ENCODE data around the gene EEF2KMT. TPM values are rescaled to one million over a fixed set of nuclear protein-coding genes. Genes with fewer than 3 reads are reported as not detected.
A peak's percentile ranks its signal among the peaks of the same experiment; 100 is the strongest.
"Not testable (repeated sequence)": the region's sequence is repeated elsewhere in the genome, so short reads cannot be mapped to it uniquely, and the experiment has no call there.

EEF2KMT gene
- total RNA-seq, 2 experiments from 2014 or later: 7.7 to 8.4 TPM

- H3K4me3 Mint-ChIP-seq; CTCF ChIA-PET; POLR2A ChIA-PET; H3K4me1 Mint-ChIP-seq; H3K9me3 Mint-ChIP-seq; DNase-seq; H3K36me3 Mint-ChIP-seq (ENCODE audit: low read depth); H3K27ac Mint-ChIP-seq: not testable (repeated sequence)
- peaks cover 10% of the 10 kb centered on the region for H3K27me3 Mint-ChIP-seq
Measured at GRCh38 chr16:5103296-5104032, 5.9 kb upstream of the EEF2KMT start.

GRCh38 chr16:5099174-5099573 is 1.6 kb upstream of the EEF2KMT start:
- Mint-ChIP-seq H3K27me3 (peaks cover 10% of the 10 kb centered on the region), H3K4me3 (peak overlapping the region; percentile 82), H3K4me1 (peaks cover 24% of the 10 kb centered on the region)
- POLR2A ChIA-PET: interaction anchor here (1.4 kb wide), 1 partner anchor 27 kb away, joined by 7 read pairs; the partner anchor contains the start of gene ALG1
- H3K9me3 Mint-ChIP-seq; H3K27ac Mint-ChIP-seq; DNase-seq; CTCF ChIA-PET; H3K36me3 Mint-ChIP-seq (ENCODE audit: low read depth): not testable (repeated sequence)

- Mint-ChIP-seq H3K4me1 (peaks cover 24% of the 10 kb centered on the region), H3K27me3 (peaks cover 10% of the 10 kb centered on the region), H3K4me3 (peak overlapping the region; percentile 82), H3K27ac (peak overlapping the region; percentile 92)
- peak; percentile 79 for DNase-seq
- ChIA-PET CTCF (interaction anchor here (0.6 kb wide), 1 partner anchor 474 kb away, joined by 3 read pairs; the partner anchor contains the start of gene MGRN1), POLR2A (interaction anchor here (0.9 to 1.4 kb wide), 2 partner anchors 27 to 64 kb away, joined by 5 to 7 read pairs; partner anchors contain the start of genes ALG1 and NAGPA)
- not testable (repeated sequence) for H3K9me3 Mint-ChIP-seq; H3K36me3 Mint-ChIP-seq (ENCODE audit: low read depth)
Measured at GRCh38 chr16:5098221-5099159, 895 bp upstream of the EEF2KMT start.

GRCh38 chr16:5097061-5097469 is 530 bp downstream of the EEF2KMT start:
- Mint-ChIP-seq H3K4me1 (peaks cover 28% of the 10 kb centered on the region), H3K4me3 (peak overlapping the region; percentile 82), H3K27me3 (peaks cover 10% of the 10 kb centered on the region), H3K27ac (peak overlapping the region; percentile 78)
- CTCF ChIA-PET; H3K36me3 Mint-ChIP-seq (ENCODE audit: low read depth); POLR2A ChIA-PET; H3K9me3 Mint-ChIP-seq: not testable (repeated sequence)
- peak; percentile 37 for DNase-seq

GRCh38 chr16:5096437-5097060 is 1.0 kb downstream of the EEF2KMT start:
- CTCF ChIA-PET; DNase-seq; H3K9me3 Mint-ChIP-seq; H3K36me3 Mint-ChIP-seq (ENCODE audit: low read depth); POLR2A ChIA-PET: not testable (repeated sequence)
- Mint-ChIP-seq H3K27ac (peak overlapping the region; percentile 78), H3K4me1 (peaks cover 30% of the 10 kb centered on the region), H3K4me3 (peak overlapping the region; percentile 82), H3K27me3 (peaks cover 10% of the 10 kb centered on the region)

- H3K27me3 Mint-ChIP-seq; H3K36me3 Mint-ChIP-seq (ENCODE audit: low read depth); H3K27ac Mint-ChIP-seq; H3K9me3 Mint-ChIP-seq; H3K4me3 Mint-ChIP-seq; DNase-seq; CTCF ChIA-PET: not testable (repeated sequence)
- peaks cover 31% of the 10 kb centered on the region for H3K4me1 Mint-ChIP-seq
- POLR2A ChIA-PET: interaction anchor here (1.2 kb wide), 1 partner anchor 23 kb away, joined by 3 read pairs; the partner anchor contains the start of gene ALG1
Measured at GRCh38 chr16:5095145-5095830, 2.3 kb downstream of the EEF2KMT start.

GRCh38 chr16:5093746-5094145 is 3.8 kb downstream of the EEF2KMT start:
- H3K9me3 Mint-ChIP-seq; POLR2A ChIA-PET; H3K36me3 Mint-ChIP-seq (ENCODE audit: low read depth); H3K27me3 Mint-ChIP-seq; CTCF ChIA-PET; H3K4me3 Mint-ChIP-seq; DNase-seq; H3K27ac Mint-ChIP-seq: not testable (repeated sequence)
- peaks cover 29% of the 10 kb centered on the region for H3K4me1 Mint-ChIP-seq

GRCh38 chr16:5093081-5093480 is 4.5 kb downstream of the EEF2KMT start:
- H3K4me3 Mint-ChIP-seq; H3K27ac Mint-ChIP-seq; H3K27me3 Mint-ChIP-seq; H3K9me3 Mint-ChIP-seq; DNase-seq; H3K36me3 Mint-ChIP-seq (ENCODE audit: low read depth); POLR2A ChIA-PET: not testable (repeated sequence)
- CTCF ChIA-PET: interaction anchor here (1.6 to 3.7 kb wide), 2 partner anchors 22 to 37 kb away, joined by 7 to 17 read pairs; partner anchors contain the start of gene ALG1
- peaks cover 28% of the 10 kb centered on the region for H3K4me1 Mint-ChIP-seq

- H3K4me1 Mint-ChIP-seq: peaks cover 13% of the 10 kb centered on the region
- H3K27ac Mint-ChIP-seq; H3K36me3 Mint-ChIP-seq (ENCODE audit: low read depth); H3K9me3 Mint-ChIP-seq; H3K27me3 Mint-ChIP-seq; H3K4me3 Mint-ChIP-seq; DNase-seq; POLR2A ChIA-PET: not testable (repeated sequence)
- CTCF ChIA-PET: interaction anchor here (3.7 kb wide), 1 partner anchor 34 kb away, joined by 17 read pairs; no protein-coding TSS in a partner anchor
Measured at GRCh38 chr16:5090592-5090991, 7.0 kb downstream of the EEF2KMT start.

GRCh38 chr16:5089911-5090555 is 7.6 kb downstream of the EEF2KMT start:
- H3K4me1 Mint-ChIP-seq; POLR2A ChIA-PET; H3K27ac Mint-ChIP-seq; H3K9me3 Mint-ChIP-seq; H3K36me3 Mint-ChIP-seq (ENCODE audit: low read depth); H3K27me3 Mint-ChIP-seq; H3K4me3 Mint-ChIP-seq; DNase-seq: not testable (repeated sequence)
- CTCF ChIA-PET: interaction anchor here (3.7 kb wide), 1 partner anchor 34 kb away, joined by 17 read pairs; no protein-coding TSS in a partner anchor

- H3K27ac Mint-ChIP-seq, DNase-seq, H3K4me1 Mint-ChIP-seq, CTCF ChIA-PET, H3K4me3 Mint-ChIP-seq, H3K27me3 Mint-ChIP-seq, POLR2A ChIA-PET, H3K9me3 Mint-ChIP-seq: not testable (repeated sequence)
- H3K36me3 Mint-ChIP-seq (ENCODE audit: low read depth): peaks cover 12% of the 10 kb centered on the region
Measured at GRCh38 chr16:5088936-5089335, 8.7 kb downstream of the EEF2KMT start.

GRCh38 chr16:5088086-5088790 is 9.4 kb downstream of the EEF2KMT start:
- H3K36me3 Mint-ChIP-seq (ENCODE audit: low read depth): peaks cover 14% of the 10 kb centered on the region
- H3K4me1 Mint-ChIP-seq, H3K9me3 Mint-ChIP-seq, H3K27ac Mint-ChIP-seq, DNase-seq, H3K4me3 Mint-ChIP-seq, POLR2A ChIA-PET, H3K27me3 Mint-ChIP-seq: not testable (repeated sequence)
- CTCF ChIA-PET: interaction anchor here (2.3 kb wide), 1 partner anchor 32 kb away, joined by 4 read pairs; no protein-coding TSS in a partner anchor

Data from activated CD4-positive, alpha-beta memory T cell treated with anti-CD3 and anti-CD28 coated beads, Interleukin-2, amount 10 ng/mL, durations not matched to agents 7 days and 5 days (primary cell).